ENCODE data around the gene DDX51.

DNA sequence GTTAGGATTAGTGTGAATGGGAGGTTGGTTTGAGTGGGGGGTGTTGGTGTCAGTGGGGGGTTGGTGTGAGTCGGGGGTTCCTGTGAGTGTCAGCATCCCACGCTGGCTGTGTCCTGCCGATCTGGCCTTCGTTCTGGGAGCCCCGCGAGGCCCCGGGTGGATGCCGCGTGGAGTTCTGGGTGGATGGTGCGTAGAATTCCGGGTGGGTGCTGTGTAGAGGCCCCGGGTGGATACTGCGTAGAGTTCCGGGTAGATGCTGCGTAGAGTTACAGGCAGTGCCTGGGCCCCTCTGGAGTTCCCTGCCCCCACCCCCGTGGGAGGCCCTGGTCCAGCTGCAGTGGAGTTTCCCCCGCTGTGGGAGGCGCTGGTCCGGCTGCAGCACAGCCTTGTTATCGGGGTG lies 8.8 kb upstream of the DDX51 start:
- no peak for TF ChIP-seq POLR2A (IDR thresholded peaks at IDR 0.05; ENCODE audit: low read depth)
- TF ChIP-seq, protein P1, sequence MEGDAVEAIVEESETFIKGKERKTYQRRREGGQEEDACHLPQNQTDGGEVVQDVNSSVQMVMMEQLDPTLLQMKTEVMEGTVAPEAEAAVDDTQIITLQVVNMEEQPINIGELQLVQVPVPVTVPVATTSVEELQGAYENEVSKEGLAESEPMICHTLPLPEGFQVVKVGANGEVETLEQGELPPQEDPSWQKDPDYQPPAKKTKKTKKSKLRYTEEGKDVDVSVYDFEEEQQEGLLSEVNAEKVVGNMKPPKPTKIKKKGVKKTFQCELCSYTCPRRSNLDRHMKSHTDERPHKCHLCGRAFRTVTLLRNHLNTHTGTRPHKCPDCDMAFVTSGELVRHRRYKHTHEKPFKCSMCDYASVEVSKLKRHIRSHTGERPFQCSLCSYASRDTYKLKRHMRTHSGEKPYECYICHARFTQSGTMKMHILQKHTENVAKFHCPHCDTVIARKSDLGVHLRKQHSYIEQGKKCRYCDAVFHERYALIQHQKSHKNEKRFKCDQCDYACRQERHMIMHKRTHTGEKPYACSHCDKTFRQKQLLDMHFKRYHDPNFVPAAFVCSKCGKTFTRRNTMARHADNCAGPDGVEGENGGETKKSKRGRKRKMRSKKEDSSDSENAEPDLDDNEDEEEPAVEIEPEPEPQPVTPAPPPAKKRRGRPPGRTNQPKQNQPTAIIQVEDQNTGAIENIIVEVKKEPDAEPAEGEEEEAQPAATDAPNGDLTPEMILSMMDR (IDR thresholded peaks at IDR 0.05): no peak

Data from esophagus muscularis mucosa (tissue), 3 donors.